CD4-positive, alpha-beta T cell treated with Interleukin-4 for 4 hours (primary cell): ENCODE results near the gene RRN3.
"Not testable (repeated sequence)": the region's sequence is repeated elsewhere in the genome, so short reads cannot be mapped to it uniquely, and the experiment has no call there.

Experiments
- DNase-seq: peaks from one replicate; pipeline ENCODE4 v3.0.0-alpha.2; 2020

Gene RRN3

DNA sequence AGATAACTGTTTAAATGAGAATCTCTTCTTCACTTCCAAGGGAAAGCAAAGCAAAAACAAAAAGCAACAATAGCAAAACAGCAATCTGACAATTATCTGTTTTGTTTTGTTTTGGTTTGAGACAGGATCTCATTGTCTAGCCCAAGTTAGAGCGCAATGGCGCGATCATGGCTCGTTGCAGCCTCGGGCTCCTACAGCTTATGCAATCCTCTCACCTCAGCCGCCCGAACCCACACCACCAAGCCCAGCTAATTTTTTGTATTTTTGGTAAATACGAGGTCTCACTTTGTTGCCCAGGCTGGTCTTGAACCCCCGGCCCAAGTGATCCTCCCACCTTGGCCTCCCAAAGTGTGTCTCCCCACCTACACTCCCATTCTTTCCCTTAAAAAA, 2.5 kb upstream of the RRN3 start:
- not testable (repeated sequence) for DNase-seq

DNA sequence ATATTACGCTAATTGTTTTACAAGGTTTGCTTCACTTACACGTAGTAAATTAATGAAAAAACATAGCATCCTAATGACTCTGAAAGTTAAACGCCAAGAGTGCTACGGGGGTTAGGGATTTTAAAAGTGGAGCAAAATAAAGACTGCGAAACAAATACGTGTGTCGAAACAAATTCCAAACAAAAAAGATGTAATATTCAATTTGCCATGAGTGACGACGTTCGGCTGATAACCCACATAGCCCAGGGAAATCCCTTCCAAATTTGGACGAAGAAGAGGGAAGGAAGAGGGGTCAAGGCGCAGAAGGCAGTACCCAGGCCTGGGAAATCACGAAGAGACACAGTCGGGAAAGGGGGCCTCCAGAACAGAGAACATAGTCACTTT, 509 bp downstream of the RRN3 start:
- DNase-seq, result not testable (repeated sequence)

DNA sequence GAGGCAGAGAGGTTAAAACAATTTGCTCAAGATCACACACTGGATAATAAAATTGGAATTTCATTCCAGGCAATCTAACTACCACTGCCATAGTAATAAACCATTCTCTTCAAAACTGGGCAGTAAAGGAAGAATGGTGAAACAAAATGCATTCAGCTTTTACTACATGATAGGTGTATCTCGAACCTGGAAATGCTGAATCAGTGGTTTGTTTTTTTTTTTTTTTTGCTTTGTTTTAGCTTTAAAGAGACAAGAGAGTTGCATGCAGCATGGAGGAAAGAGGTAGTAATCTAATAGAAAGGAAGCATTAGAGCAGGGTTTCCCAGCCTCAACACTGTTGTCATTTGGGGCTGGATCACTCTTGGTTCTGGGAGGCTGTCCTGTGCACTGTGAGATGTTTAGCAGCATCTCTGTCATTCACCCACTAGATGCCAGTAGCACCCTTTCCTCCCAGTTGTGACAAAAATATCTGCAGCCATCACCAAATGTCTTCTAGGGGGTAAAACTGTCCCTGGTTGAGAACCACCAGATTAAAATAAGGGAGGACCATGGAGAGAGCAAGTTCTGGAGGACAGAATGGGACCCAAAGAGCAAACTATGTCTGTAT, 3.3 kb downstream of the RRN3 start:
- DNase-seq, result not testable (repeated sequence)

DNA sequence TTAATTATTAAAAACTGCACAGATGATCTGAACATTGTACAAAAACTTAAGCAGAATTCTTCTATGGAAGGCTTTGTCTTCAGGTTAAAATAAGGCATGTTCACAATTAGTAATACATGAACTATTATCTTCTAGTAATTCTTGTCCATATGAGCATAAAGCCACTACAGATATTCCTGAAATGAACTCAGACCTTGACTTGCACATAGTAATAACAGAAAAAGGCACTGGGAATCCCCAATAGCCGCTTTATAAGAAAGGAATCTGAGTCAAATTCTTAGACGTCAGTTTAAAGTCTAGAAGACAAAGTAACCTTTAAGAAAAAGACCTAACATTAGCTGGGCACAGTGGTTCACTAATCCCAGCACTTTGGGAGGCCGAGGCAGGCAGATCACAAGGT, 11.3 kb downstream of the RRN3 start:
- not testable (repeated sequence) for DNase-seq

DNA sequence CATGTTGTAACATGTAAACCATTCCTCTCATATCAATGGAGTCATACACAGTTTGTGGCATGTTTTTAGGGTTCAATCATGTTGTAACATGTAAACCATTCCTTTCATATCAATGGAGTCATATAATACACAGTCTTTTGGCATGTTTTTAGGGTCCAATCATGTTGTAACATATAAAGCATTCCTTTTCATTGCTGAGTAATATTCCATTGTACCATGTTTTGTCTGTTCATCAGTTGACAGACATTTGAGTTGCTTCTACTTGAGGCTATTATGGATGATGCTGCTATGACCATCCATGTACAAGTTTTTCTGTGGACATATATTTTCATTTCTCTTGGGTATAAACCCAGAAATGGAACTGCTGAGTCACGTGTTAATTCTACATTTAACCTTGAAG, 13.2 kb downstream of the RRN3 start:
- DNase-seq, result not testable (repeated sequence)

DNA sequence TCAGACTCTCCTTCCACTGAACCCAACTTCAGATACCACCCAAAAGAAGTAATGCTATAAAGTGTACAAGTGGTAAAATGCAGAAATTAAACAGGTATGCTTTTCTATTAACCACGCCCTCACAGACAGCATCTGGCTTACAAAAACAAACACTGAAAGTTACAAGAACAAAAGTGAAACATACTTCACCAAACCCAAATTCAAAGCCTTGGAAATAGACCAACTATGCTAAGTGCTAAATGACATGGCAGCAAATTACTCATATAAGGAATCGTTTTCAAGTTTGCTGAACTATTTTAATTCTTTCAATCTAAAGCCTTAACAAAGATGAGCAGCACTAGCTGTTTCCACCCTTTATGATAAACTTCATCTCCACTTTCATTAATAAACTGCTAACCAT, 17.9 kb downstream of the RRN3 start:
- DNase-seq, result not testable (repeated sequence)

DNA sequence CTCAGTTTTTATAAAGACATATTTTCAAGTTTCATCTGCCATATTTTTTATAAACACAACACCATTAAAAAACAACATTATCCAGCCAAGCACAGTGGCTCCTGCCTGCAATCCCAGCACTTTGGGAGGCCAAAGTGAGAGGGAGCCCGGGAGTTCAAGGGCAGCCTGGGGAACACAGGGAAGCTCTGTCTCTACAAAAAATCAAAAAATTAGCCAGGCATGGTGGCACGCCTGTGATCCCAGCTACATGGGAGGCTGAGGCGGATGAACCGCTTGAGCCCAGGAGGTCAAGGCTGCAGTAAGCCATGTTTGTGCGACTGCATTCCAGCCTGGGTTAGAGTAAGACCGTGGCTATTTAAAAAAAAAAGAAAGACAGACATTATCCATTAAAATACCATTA, 21.0 kb downstream of the RRN3 start:
- DNase-seq, result no peak

DNA sequence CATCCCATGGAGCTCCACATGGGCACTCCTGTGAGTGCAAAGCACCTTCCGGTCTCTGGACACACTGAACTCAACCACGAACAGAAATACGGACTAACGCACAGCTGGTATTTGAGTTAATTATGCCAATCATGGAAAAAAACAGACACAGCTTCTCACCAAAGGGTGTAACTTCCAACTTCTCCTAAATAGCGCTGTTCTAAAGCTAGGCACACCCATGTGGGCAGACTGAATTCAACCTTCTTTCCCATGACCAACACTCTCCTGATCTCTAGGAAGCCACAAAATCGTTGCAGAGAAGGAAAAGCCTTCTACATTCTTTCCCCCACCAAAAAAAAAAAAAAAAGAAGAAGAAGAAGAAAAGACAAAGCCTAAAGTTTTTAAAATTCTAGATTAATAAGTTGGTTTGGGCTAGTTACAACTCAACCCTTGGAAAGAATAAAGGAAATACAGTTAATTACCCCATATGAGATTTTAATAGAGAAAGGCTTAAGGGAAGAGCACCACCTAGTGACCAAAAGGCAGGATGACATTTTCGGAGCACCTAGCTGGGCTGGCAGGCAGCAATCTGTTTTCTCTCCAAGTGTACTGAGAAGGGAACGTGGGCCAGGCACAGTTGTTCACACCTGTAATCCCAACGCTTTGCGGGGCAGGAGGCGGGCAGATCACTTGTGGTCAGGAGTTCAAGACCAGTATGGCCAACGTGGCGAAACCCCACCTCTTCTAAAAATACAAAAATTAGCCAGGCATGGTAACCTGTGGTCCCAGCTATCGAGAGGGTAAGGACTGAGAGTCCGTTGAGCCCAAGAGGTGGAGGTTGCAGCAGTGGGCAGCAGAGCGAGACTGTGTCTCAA, 21.9 kb downstream of the RRN3 start:
- DNase-seq, result not testable (repeated sequence)

DNA sequence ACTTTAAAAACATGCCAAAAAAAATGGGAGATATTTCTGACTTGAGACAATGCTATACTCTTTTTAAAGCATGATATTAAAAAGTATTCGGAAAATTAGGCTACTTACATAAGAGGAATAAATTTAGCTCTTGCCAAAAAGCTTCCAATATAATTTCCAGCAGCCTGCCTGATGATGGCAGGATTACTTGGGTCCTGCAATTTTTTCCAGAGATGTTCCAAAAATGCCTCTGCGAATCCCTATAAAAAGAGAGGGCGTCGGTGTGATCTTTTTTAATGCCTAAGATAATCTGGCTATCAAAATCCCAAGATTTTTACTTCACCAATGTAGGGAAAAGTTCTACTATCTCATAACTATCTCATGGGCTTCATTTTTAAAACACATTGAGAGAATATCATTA, 23.1 kb downstream of the RRN3 start:
- not testable (repeated sequence) for DNase-seq

DNA sequence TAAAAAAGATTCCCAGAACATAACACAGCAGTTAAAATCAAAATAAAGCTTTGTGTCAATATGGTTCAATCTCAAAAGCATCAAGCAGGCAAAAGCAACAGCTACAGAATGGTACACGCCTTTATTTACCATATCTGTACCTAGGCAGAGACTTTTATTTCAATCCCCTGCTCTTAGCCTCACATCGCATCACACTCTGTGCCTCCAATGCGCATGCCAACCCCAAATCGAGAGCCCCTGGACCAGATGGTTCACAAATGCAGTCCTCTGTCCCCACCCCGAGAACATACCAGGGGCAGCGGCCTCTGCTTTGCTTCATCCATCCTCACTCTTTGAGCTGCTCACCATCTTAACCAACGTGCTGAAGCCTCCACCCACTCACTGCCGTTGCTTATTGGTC, 27.4 kb downstream of the RRN3 start:
- not testable (repeated sequence) for DNase-seq

DNA sequence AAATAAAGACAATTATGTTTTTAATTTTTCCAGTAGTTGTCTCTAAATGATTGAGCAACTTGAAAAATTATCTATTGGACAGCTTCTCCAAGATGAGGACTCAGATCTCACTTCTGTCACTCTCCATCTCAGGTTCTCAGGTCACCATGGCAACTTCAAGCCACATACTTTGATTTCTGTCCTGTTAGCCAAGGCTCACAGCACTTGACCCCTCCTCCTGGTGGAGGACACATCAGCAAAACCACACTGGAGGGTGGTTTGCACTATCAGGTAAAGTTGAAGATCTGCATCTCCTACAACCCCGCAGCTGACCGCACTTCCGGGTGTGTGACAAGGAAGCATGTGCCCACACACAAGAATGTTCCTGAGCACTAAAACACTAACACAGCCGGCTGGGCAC, 28.1 kb downstream of the RRN3 start:
- not testable (repeated sequence) for DNase-seq

DNA sequence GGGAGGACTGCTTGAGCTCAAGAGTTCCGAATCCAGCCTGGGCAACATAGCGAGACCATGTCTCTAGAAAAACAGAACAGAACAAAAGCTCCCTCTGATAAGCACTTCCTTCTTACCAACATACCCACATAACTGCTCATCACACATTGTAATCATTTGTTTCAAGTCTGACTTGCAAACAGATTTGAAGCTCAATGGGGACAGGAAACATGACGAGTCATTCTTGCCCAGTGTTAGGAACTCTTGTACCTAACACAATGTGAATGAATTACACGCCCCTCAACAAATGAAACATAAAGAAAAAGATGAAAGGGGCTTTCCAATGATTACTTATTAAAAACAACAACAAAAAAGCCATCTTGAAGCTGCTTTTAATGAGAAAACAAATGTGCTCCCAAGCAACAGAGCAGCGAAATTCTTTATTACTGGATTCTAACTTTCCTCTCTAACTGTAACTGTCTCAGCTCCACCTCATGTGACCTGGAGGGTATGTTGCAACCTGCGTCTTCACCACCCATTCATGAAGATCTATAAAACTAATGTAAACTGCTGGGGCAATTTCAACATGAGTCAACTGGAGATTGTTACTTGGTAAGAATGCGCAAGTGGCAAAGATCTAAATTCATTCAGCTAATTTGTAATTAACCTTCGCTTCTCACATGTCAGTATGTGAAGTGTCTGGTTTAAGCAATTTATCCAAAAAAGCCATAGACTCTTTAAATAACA, 31.8 kb downstream of the RRN3 start:
- not testable (repeated sequence) for DNase-seq

DNA sequence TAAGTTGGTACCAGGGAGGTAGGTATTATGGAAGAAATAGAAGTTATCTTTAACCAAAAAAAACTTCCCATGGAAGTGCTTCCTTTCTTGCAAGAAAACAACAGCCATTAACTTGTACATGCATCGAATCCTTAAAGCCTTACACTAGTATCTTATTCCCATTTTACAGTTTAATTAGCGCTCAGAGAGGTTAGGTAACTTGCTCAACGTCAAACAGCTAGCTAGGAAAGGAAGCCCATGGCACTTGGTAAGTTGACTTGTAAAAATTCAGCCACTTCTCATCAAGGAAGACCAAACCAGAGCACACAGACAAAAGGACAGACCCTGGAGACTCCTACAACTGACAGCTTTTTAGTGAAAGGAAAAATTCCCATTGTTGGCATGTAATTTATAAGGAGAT, 34.7 kb downstream of the RRN3 start:
- DNase-seq, result no peak

DNA sequence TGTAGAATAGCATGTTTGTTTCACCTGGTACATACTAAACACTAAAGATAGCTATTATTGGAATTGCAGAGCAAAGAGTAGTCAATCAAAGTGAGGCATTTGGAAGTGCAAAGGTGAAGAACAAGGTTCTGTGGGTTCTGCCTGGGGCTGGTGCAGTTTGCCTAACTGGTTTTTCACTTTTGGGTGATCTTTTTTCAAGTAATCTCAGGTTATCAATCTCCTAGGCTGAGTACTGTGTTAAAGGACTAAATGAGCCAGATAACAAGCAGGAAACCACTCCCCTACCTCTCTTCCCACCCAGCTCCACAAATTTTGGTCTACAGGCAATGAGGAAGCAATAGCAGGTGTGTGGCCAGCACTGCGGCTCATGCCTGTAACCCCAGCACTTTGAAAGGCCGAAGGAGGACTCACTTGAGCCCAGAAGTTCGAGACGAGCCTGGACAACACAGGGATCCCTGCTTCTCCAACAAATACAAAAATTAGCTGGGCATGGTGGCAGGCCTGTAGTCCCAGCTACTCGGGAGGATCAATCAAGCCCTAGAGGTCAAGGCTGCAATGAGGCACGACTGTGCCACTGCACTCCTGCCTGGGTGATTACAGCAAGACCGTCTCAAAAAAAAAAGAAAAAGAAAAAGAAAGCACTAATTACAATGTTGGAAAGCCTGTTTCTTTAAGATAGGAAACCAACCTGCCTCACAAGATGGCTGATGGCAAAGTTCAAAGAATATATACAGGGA, 36.2 kb downstream of the RRN3 start:
- no peak for DNase-seq

DNA sequence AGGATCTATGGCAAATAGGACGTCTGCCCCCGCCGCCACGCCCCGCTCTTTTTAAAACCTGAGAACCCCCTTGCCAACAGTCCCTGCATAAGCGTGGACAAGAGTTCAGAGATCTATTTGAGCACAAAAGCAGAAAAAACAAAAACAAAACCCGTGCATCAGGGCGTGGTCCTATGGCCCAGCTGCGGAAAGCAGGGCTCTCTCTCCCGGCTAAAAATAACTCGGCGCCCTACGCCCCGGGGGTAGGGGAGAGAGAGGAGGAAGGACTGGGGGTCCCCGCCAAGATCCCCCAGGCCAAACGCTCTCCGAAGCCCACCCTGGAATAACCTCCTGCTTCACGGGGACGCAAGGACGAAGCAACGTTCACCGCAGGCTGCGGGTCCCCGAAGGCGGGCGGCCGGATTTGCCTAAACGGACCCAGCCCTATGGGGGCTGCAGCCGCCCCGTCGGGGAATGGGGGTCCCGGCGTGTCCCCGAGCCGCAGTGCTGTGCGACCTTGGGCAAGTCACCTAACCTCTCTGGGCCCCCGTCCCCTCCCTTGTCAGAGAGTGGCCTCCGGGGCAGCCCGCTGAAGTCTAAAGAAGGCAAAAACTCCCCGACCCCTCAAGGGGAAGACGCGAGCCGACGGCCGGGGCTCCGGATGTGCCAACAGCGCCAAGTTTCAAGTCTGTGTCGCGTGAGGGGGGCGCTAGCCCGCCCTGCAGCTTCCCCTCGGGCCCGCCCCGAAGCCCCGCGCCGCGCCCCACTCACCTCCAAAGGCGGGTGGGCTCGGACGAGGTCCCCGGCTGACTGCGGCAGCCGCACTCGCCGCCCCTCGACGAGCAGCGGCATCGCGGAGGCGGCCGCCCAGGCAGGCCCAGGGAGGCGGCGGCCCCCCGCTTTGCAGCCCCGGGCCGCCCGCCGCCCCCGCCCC, 38.7 kb downstream of the RRN3 start:
- DNase-seq, result peak; percentile 58

DNA sequence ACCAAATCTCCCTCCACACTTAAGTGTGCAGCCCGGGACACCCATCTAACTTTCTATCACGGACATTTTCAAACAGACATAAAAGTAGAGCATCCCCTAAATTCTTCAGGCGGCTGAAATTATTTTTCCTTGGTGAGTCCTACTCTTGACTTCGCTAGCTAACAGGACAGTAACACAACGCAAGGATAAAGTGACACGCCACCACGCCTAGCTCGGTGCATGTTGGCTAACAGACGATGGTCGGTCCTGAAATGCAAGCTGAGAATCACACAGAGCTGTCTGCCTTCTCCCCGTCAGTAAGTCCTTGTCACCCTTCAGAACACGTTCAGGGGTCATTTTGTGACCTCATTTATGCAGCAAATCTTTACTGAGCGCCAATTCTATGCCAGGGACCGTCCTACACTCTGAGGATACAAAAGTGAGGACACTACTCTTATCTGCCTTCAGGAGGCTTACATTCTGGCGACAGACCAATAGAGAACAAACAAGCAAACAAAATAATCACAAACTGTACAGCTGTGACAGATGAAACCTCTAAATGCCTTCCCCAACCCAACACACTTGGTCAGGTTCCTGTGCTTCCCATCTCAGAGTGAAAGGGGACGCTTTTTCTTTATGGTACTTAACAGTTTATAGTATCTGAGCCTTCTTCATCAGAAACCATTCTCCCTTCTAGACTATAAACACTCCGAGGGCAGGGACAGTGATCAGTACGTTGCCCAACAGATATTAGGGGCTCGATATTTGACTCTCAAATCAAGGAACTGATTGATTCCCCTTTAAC, 39.5 kb downstream of the RRN3 start:
- DNase-seq, result no peak

DNA sequence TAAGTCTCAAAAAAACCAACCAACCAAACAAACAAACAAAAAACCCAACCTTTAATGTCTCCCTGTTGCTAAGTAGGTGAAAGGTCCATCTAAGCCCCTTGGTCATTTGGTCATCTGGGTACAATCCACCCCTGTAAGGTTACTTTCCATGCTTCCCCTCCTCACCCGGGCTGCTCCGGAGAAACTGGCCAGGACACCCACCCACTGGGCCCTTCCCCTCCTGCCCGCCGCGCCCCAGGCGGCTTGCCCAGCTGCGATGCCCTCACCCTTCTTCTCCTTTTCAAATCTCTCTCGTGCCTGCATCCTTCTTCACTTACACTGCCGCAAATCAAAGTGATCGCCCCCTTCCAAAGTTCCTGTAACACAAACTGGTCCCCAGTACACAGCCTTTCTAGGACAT, 40.2 kb downstream of the RRN3 start:
- DNase-seq, result no peak

DNA sequence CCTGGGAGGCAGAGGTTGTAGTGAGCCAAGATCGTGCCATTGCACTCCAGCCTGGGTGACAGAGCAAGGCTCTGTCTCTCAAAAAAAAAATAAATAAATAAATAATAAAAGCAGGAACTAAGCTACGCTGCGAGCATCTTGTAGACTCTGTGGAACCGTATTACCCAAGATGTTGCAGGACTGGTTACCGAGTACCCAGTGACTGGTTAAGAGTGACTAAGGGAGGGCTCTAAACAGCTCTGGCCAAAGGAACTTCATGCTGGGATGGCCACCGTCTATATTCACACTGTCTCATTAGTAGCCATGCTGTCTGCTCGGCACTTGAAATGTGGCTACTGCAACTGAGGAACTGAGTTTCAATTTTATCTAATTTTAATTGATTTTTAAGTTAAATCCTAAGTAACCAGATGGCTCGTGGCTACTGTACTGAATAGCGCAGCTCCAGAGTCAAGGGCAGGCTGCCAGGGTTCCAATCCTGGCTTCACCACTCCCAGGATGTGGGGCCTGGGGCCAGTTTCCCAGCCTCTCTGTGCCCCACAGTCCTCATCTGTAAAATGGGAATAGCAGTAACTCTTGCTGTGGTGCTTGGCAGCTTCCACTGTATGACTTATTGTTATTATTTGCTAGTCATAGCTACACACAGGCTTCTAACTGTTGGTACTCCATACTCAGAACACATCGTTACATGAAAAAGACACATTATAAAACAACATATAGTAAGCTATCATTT, 41.2 kb downstream of the RRN3 start:
- no peak for DNase-seq

DNA sequence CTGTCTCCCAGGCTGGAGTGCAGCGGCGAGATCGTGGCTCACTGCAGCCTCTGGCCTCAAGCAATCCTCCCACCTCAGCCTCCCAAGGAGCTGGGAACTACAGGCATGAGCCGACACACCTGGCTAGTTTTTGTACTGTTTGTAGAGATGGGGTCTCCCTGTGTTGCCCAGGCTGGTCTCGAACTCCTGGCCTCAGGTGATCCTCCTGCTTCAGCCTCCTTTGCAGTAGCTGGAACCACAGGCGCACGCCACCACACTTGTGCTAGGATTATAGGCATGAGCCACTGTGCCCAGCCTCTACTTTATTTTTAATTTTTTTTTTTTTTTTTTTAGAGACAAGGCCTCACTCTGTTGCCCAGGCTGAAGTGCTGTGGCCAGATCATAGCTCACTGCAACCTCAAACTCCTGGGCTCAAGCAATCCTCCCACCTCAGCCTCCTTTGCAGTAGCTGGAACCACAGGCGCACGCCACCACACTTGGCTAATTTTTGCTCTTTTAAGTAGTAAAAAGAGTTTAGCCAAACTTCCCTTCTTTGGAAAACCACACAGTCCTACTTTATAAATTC, 42.6 kb downstream of the RRN3 start:
- no peak for DNase-seq

DNA sequence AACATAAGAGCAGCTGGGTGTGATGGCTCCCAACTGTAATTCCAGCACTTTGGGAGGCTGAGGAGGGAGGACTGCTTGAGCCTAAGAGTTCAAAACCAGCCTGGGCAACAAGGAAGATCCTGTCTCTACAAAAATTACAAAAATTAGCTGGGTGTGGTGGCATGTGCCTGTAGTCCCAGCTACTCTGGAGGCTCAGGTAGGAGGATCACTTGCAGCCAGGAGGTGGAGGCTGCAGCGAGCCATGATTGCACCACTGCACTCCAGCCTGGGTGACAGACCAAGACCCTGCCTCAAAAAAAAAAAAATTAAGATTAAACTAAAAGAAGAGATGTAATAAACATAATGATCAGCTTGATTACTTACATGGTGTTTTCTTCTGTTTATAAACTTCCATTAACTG, 43.6 kb downstream of the RRN3 start:
- DNase-seq, result not testable (repeated sequence)
